Mucosa of rectum (tissue), 2 donors: ENCODE results near the gene GAS6.

Experiments
- H3K27ac ChIP-seq, 2 donors: one replicate each; pipeline ENCODE4 v1.7.0; 2013; ENCODE audit warnings: inconsistent platforms in 2 of 2, low read depth in 2 of 2, low read length in 2 of 2
- H3K27me3 ChIP-seq, 2 donors: one replicate each; pipeline ENCODE4 v1.7.0; 2013; ENCODE audit warnings: low read length in 2 of 2; ENCODE audit not compliant: control insufficient read depth in 2 of 2, insufficient read depth in 2 of 2
- H3K36me3 ChIP-seq, 2 donors: one replicate each; pipeline ENCODE4 v1.7.0; 2013; ENCODE audit warnings: low read length in 2 of 2; ENCODE audit not compliant: control insufficient read depth in 2 of 2, insufficient read depth in 2 of 2
- H3K4me1 ChIP-seq, 2 donors: one replicate each; pipeline ENCODE4 v1.7.0; 2013; ENCODE audit warnings: low read length in 2 of 2, mild to moderate bottlenecking in 1 of 2; ENCODE audit not compliant: control insufficient read depth in 2 of 2, insufficient read depth in 2 of 2
- H3K4me3 ChIP-seq, 2 donors: one replicate each; pipeline ENCODE4 v1.7.0; 2013; ENCODE audit warnings: low read length in 2 of 2
- H3K9ac ChIP-seq, 2 donors: one replicate each; pipeline ENCODE4 v1.7.0; 2013; ENCODE audit warnings: low read length in 2 of 2, low read depth in 1 of 2, mild to moderate bottlenecking in 1 of 2
- H3K9me3 ChIP-seq, 2 donors: one replicate each; pipeline ENCODE4 v1.7.0; 2013; ENCODE audit warnings: low read length in 2 of 2; ENCODE audit not compliant: control insufficient read depth in 2 of 2
- donor health status: healthy.
- donor health status: Normal muscosa, but diverticular disease.

Gene GAS6

GRCh38 chr13:113816254-113816929 is 47.5 kb downstream of the GAS6 start:
- Histone ChIP-seq H3K9me3 (no peaks in the 10 kb centered on the region), H3K9ac (no peak overlapping the region), H3K4me3 (peak overlapping the region in 1 of 2 donors; percentile 71), H3K36me3 (peaks cover 0 to 2% of the 10 kb centered on the region in 2 donors), H3K27ac (no peak overlapping the region), H3K4me1 (peaks cover 4 to 5% of the 10 kb centered on the region in 2 donors), H3K27me3 (no peaks in the 10 kb centered on the region)

- Histone ChIP-seq H3K27me3 (no peaks in the 10 kb centered on the region), H3K4me3 (peak overlapping the region; percentile 46 to 71), H3K36me3 (no peaks in the 10 kb centered on the region), H3K27ac (no peak overlapping the region), H3K9me3 (no peaks in the 10 kb centered on the region), H3K4me1 (peaks cover 2 to 3% of the 10 kb centered on the region in 2 donors), H3K9ac (peak overlapping the region in 1 of 2 donors; percentile 10)
Measured at GRCh38 chr13:113815151-113816058, 48.5 kb downstream of the GAS6 start.

GRCh38 chr13:113814435-113814821 is 49.4 kb downstream of the GAS6 start:
- no peaks in the 10 kb centered on the region for H3K9me3 ChIP-seq
- H3K36me3 ChIP-seq, result no peaks in the 10 kb centered on the region
- no peak overlapping the region for H3K27ac ChIP-seq
- H3K27me3 ChIP-seq, result no peaks in the 10 kb centered on the region
- no peak overlapping the region for H3K9ac ChIP-seq
- H3K4me1 ChIP-seq, result peaks cover 2 to 3% of the 10 kb centered on the region in 2 donors
- H3K4me3 ChIP-seq, result no peak overlapping the region

GRCh38 chr13:113813749-113814434 is 50.0 kb downstream of the GAS6 start:
- no peak overlapping the region for H3K9ac ChIP-seq
- no peak overlapping the region for H3K27ac ChIP-seq
- H3K27me3 ChIP-seq, result no peaks in the 10 kb centered on the region
- no peaks in the 10 kb centered on the region for H3K9me3 ChIP-seq
- H3K36me3 ChIP-seq, result no peaks in the 10 kb centered on the region
- H3K4me1 ChIP-seq, result peaks cover 2 to 3% of the 10 kb centered on the region in 2 donors
- H3K4me3 ChIP-seq, result no peak overlapping the region

GRCh38 chr13:113813070-113813748 is 50.7 kb downstream of the GAS6 start:
- Histone ChIP-seq H3K36me3 (no peaks in the 10 kb centered on the region), H3K9me3 (no peaks in the 10 kb centered on the region), H3K27me3 (no peaks in the 10 kb centered on the region), H3K27ac (no peak overlapping the region), H3K9ac (no peak overlapping the region), H3K4me3 (no peak overlapping the region), H3K4me1 (peaks cover 2 to 3% of the 10 kb centered on the region in 2 donors)

GRCh38 chr13:113812178-113813040 is 51.5 kb downstream of the GAS6 start:
- H3K9ac ChIP-seq, result no peak overlapping the region
- no peaks in the 10 kb centered on the region for H3K27me3 ChIP-seq
- H3K4me1 ChIP-seq, result peaks cover 2 to 3% of the 10 kb centered on the region in 2 donors
- H3K27ac ChIP-seq, result no peak overlapping the region
- no peaks in the 10 kb centered on the region for H3K9me3 ChIP-seq
- no peak overlapping the region for H3K4me3 ChIP-seq
- no peaks in the 10 kb centered on the region for H3K36me3 ChIP-seq

- Histone ChIP-seq H3K27me3 (no peaks in the 10 kb centered on the region), H3K9ac (no peak overlapping the region), H3K36me3 (no peaks in the 10 kb centered on the region), H3K4me3 (no peak overlapping the region), H3K4me1 (peaks cover 0 to 2% of the 10 kb centered on the region in 2 donors), H3K27ac (no peak overlapping the region), H3K9me3 (no peaks in the 10 kb centered on the region)
Measured at GRCh38 chr13:113811081-113811928, 52.6 kb downstream of the GAS6 start.

- Histone ChIP-seq H3K9me3 (no peaks in the 10 kb centered on the region), H3K36me3 (no peaks in the 10 kb centered on the region), H3K4me1 (peaks cover 0 to under 1% of the 10 kb centered on the region in 2 donors), H3K27me3 (no peaks in the 10 kb centered on the region), H3K9ac (no peak overlapping the region), H3K27ac (no peak overlapping the region), H3K4me3 (no peak overlapping the region)
Measured at GRCh38 chr13:113810640-113811039, 53.2 kb downstream of the GAS6 start.
